HG03108 (cell line): ENCODE measurements around the gene HPF1.
"Not testable (repeated sequence)": the region's sequence is repeated elsewhere in the genome, so short reads cannot be mapped to it uniquely, and the experiment has no call there.

ENCODE experiments used
- ATAC-seq: cut with Tn5 transposase; IDR thresholded peaks from one replicate; pipeline ENCODE4 v1.9.1; 2021; ENCODE audit warnings: moderate library complexity; ENCODE audit not compliant: unreplicated experiment

Gene HPF1

GRCh38 chr4:169741569-169741968 lies 16.2 kb downstream of the HPF1 start:
- no peak for ATAC-seq

GRCh38 chr4:169738604-169739003 lies 19.1 kb downstream of the HPF1 start:
- ATAC-seq: not testable (repeated sequence)

- no peak for ATAC-seq
Observed at GRCh38 chr4:169730564-169730963, 27.2 kb downstream of the HPF1 start.

- ATAC-seq: no peak
Observed at GRCh38 chr4:169727616-169728015, 30.1 kb downstream of the HPF1 start.

- no peak for ATAC-seq
Observed at GRCh38 chr4:169724260-169724659, 33.5 kb downstream of the HPF1 start.

- no peak for ATAC-seq
Observed at GRCh38 chr4:169723207-169723965, 34.4 kb downstream of the HPF1 start.

- no peak for ATAC-seq
Observed at GRCh38 chr4:169720529-169720928, 37.2 kb downstream of the HPF1 start.

GRCh38 chr4:169716677-169717076 lies 41.1 kb downstream of the HPF1 start:
- ATAC-seq: no peak

- ATAC-seq: no peak
Observed at GRCh38 chr4:169715826-169716225, 41.9 kb downstream of the HPF1 start.

- ATAC-seq: no peak
Observed at GRCh38 chr4:169707958-169708643, 49.6 kb downstream of the HPF1 start.

GRCh38 chr4:169698331-169698730 lies 59.4 kb downstream of the HPF1 start:
- no peak for ATAC-seq

GRCh38 chr4:169690787-169691186 lies 67.0 kb downstream of the HPF1 start:
- no peak for ATAC-seq

- no peak for ATAC-seq
Observed at GRCh38 chr4:169689681-169690080, 68.1 kb downstream of the HPF1 start.

GRCh38 chr4:169682372-169683047 lies 75.2 kb downstream of the HPF1 start:
- ATAC-seq: no peak
